Activated T-helper 1 cell treated with anti-CD3 and anti-CD28 coated beads, Interleukin-12 subunit alpha, Interleukin-12 subunit beta, Interleukin-2, Interleukin-4 antibody, amounts not matched to agents 30 ng/mL and 10 ng/mL and 1 ng/mL, durations not matched to agents 14 hours and 24 hours and 36 hours (primary cell): ENCODE measurements around the gene P4HB. TPM values are rescaled to one million over a fixed set of nuclear protein-coding genes. Genes with fewer than 3 reads are reported as not detected.
A peak's percentile ranks its signal among the peaks of the same experiment; 100 is the strongest.
"Not testable (repeated sequence)": the region's sequence is repeated elsewhere in the genome, so short reads cannot be mapped to it uniquely, and the experiment has no call there.

Experiments
- DNase-seq: peaks from one replicate; pipeline ENCODE4 v3.0.0; 2021; ENCODE audit warnings: low spot score
- H3K27ac Mint-ChIP-seq: one replicate; pipeline ENCODE4 v1.8.0; 2021; ENCODE audit warnings: mild to moderate bottlenecking, mixed read lengths
- H3K27me3 Mint-ChIP-seq: one replicate; pipeline ENCODE4 v1.8.0; 2022; ENCODE audit warnings: mild to moderate bottlenecking, moderate library complexity, mixed read lengths; ENCODE audit not compliant: insufficient read depth
- H3K36me3 Mint-ChIP-seq: one replicate; pipeline ENCODE4 v1.8.0; 2021; ENCODE audit warnings: low read depth, mixed read lengths
- H3K4me1 Mint-ChIP-seq: one replicate; pipeline ENCODE4 v1.8.0; 2021; ENCODE audit warnings: low read depth, mixed read lengths
- H3K4me3 Mint-ChIP-seq: one replicate; pipeline ENCODE4 v1.8.0; 2021; ENCODE audit warnings: mild to moderate bottlenecking, moderate library complexity, mixed read lengths
- H3K9me3 Mint-ChIP-seq: one replicate; pipeline ENCODE4 v1.8.0; 2021; ENCODE audit warnings: mixed read lengths
- intact Hi-C: fragments of 100-400 bp; cut with micrococcal nuclease; formaldehyde crosslinking; loops from one replicate; pipeline ENCODE4 v1.15.1; 2024
- total RNA-seq: library from RNA; stranded (reverse); gene quantifications from 2 replicates; pipeline ENCODE4 v1.2.3, GENCODE V29; 2022

P4HB gene
- total RNA-seq, 1 donor from 2014 or later, result 477 TPM

DNA sequence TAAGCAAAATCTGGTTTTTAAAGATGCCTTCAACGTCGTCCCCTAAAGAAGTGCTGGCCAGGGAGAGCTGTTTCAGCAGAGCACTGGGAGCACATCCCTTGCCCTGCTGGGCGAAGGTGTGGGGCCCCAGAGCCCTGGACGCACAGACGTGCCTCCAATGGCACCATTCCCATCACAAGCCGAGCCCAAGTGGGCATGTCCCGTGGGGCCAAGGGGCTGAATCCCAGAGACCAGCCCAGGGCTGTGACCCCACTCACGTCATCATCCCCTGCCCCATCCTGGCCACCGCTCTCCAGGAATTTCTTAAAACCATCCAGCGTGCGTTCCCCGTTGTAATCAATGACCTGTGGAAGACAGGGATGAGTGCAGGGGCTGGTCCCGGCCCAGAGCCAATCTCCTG is 15.4 kb downstream of the P4HB start:
- Mint-ChIP-seq H3K4me1 (no peaks in the 10 kb centered on the region), H3K9me3 (no peaks in the 10 kb centered on the region), H3K4me3 (no peak overlapping the region), H3K27ac (no peak overlapping the region), H3K27me3 (no peaks in the 10 kb centered on the region), H3K36me3 (peaks cover 20% of the 10 kb centered on the region)
- DNase-seq, result no peak
- intact Hi-C loops, result no loop called here

- Mint-ChIP-seq H3K4me3 (no peak overlapping the region), H3K27me3 (no peaks in the 10 kb centered on the region), H3K27ac (no peak overlapping the region), H3K9me3 (no peaks in the 10 kb centered on the region), H3K4me1 (no peaks in the 10 kb centered on the region), H3K36me3 (peaks cover 20% of the 10 kb centered on the region)
- intact Hi-C loops, result no loop called here
- DNase-seq, result no peak
Measured at GRCh38 chr17:81844327-81844851, 15.9 kb downstream of the P4HB start.

- H3K27me3 Mint-ChIP-seq, result no peaks in the 10 kb centered on the region
- H3K36me3 Mint-ChIP-seq, result peaks cover 20% of the 10 kb centered on the region
- no peak overlapping the region for H3K4me3 Mint-ChIP-seq
- DNase-seq, result no peak
- no peaks in the 10 kb centered on the region for H3K4me1 Mint-ChIP-seq
- intact Hi-C loops, result no loop called here
- H3K27ac Mint-ChIP-seq, result no peak overlapping the region
- no peaks in the 10 kb centered on the region for H3K9me3 Mint-ChIP-seq
Measured at GRCh38 chr17:81843713-81844326, 16.5 kb downstream of the P4HB start.

DNA sequence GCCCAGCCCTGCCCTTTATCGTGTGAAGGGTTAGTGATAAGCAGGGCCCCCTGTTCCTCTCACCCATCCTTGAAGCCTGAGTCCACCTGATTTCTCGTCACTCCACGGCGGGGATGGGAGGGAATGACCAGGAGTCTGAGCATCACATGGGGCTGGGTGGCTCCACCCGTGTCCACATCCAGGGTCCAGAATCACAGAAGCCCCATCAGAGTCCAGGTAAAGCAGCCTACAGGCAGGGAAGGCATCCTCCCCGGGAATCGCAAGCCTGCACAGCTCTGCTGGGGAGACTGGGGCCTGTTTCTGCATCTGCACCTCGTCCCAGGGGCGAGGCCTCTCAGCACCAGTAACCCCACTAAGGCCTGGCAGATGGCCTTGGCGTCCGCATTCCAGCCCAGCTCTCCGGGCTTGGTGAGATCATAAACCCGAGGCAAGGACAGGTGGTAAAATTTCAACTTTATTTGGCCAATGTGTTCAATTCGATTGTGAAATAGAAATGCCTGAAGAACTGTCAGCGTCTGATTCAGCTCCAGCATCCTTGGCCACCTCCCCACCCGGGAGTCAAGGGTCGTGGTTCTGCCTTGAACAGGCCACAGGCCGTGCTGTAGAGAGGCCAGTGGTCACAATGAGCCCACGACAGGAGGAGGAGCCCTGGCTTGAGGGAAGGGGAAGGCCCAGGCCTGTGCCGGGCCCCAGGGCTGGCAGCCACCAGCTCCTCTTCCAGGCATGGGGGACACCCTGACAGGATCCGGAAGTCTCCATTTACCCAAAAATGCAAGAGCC is 17.4 kb downstream of the P4HB start:
- Mint-ChIP-seq H3K27ac (no peak overlapping the region), H3K9me3 (no peaks in the 10 kb centered on the region), H3K4me3 (no peak overlapping the region), H3K4me1 (no peaks in the 10 kb centered on the region), H3K27me3 (no peaks in the 10 kb centered on the region), H3K36me3 (peaks cover 20% of the 10 kb centered on the region)
- DNase-seq, result no peak
- intact Hi-C loops, result no loop called here

DNA sequence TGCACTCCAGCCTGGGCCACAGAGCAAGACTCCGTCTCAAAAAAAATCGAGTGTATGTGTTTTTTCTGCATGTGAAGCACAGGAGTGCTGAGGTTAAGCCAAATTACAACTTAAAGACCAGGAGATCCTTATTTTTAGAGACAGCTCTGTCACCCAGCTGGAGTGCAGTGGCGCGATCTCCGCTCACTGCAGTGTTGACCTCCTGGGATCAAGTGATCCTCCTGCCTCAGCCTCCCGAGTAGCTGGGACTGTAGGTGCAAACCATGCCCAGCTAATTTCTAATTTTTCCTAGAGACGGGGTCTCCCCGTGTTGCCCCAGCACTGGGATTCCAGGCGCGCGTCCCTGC is 18.0 kb downstream of the P4HB start:
- no peaks in the 10 kb centered on the region for H3K4me1 Mint-ChIP-seq
- intact Hi-C loops, result no loop called here
- no peak for DNase-seq
- no peak overlapping the region for H3K27ac Mint-ChIP-seq
- H3K27me3 Mint-ChIP-seq, result no peaks in the 10 kb centered on the region
- H3K4me3 Mint-ChIP-seq, result no peak overlapping the region
- H3K36me3 Mint-ChIP-seq, result peaks cover 19% of the 10 kb centered on the region
- no peaks in the 10 kb centered on the region for H3K9me3 Mint-ChIP-seq

- H3K36me3 Mint-ChIP-seq, result peaks cover 17% of the 10 kb centered on the region
- intact Hi-C loops, result no loop called here
- H3K27me3 Mint-ChIP-seq, result no peaks in the 10 kb centered on the region
- H3K4me3 Mint-ChIP-seq, result no peak overlapping the region
- H3K9me3 Mint-ChIP-seq, result no peaks in the 10 kb centered on the region
- H3K27ac Mint-ChIP-seq, result no peak overlapping the region
- no peaks in the 10 kb centered on the region for H3K4me1 Mint-ChIP-seq
- DNase-seq, result no peak
Measured at GRCh38 chr17:81841866-81842265, 18.5 kb downstream of the P4HB start.

GRCh38 chr17:81840826-81841778 is 19.2 kb downstream of the P4HB start:
- H3K36me3 Mint-ChIP-seq, result peaks cover 14% of the 10 kb centered on the region
- H3K4me3 Mint-ChIP-seq, result no peak overlapping the region
- no peaks in the 10 kb centered on the region for H3K9me3 Mint-ChIP-seq
- no peaks in the 10 kb centered on the region for H3K4me1 Mint-ChIP-seq
- intact Hi-C loops, result no loop called here
- no peak overlapping the region for H3K27ac Mint-ChIP-seq
- no peaks in the 10 kb centered on the region for H3K27me3 Mint-ChIP-seq
- no peak for DNase-seq

DNA sequence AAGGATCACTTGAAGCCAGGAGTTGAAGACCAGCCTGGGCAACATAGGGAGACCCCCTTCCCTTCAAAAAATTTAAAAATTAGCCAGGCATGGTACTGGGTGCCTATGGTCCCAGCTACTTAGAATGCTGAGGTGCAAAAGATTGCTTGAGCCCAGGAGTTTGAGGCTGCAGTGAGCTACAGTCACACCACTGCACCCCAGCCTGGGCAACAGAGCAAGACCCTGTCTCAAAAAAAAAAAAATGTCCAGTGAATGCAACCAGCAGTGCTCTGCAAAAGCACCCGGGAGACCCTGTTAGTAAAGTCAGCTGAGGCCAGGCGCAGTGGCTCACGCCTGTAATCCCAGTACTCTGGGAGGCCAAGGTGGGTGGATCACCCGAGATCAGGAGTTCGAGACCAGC is 20.3 kb downstream of the P4HB start:
- H3K27me3 Mint-ChIP-seq, intact Hi-C loops, H3K27ac Mint-ChIP-seq, H3K4me1 Mint-ChIP-seq, H3K9me3 Mint-ChIP-seq, H3K4me3 Mint-ChIP-seq, DNase-seq: not testable (repeated sequence)
- H3K36me3 Mint-ChIP-seq, result peaks cover 13% of the 10 kb centered on the region

DNA sequence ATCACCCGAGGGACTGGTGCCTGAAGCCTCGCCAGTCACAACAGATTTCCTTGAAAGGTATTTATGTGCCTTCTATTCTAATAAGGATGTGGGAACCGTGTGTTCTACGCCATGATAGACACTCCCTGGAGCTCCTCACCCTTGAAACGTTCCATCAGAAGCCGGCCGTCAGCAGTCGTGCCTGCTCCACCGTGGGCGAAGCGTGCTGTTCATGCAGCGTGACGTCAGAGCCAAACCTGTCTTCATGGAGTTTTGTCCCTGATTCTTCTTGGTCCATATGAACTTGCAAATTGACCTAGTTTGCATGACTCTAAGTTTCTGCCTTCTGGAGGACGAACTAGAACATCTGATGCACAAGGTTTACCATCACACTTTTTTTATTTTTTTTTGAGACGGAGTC is 21.0 kb downstream of the P4HB start:
- intact Hi-C loops, result no loop called here
- H3K27ac Mint-ChIP-seq, result no peak overlapping the region
- peaks cover 7% of the 10 kb centered on the region for H3K36me3 Mint-ChIP-seq
- H3K4me3 Mint-ChIP-seq, result no peak overlapping the region
- DNase-seq, result no peak
- no peaks in the 10 kb centered on the region for H3K4me1 Mint-ChIP-seq
- H3K27me3 Mint-ChIP-seq, result no peaks in the 10 kb centered on the region
- H3K9me3 Mint-ChIP-seq, result no peaks in the 10 kb centered on the region

DNA sequence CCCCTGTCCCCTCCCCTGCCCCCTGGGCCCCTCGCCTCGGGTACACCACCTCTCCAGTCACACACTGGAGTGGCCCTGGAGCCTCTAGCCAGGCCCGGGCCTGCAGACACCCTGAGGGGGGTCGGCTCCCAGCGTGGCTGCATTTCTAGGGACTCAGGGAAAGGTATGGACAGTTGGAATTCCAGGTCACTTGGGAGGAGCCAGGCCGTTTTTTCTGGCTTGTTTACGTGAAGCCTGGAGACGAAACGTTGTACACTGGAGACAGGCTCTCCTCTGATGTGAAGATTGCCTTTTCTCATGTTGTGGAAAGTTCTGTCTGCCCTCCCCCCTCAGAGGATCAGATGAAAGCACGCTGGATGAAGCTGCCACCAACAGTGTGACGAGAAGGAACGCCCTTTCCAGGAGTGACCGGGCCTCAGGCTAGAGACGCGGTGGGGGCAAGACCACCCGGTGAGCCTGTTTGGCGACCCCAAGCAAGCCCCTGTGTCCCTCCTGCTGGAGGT is 21.5 kb downstream of the P4HB start:
- no peak for DNase-seq
- Mint-ChIP-seq H3K27me3 (no peaks in the 10 kb centered on the region), H3K9me3 (no peaks in the 10 kb centered on the region), H3K4me3 (no peak overlapping the region), H3K36me3 (peaks cover 5% of the 10 kb centered on the region), H3K27ac (no peak overlapping the region), H3K4me1 (no peaks in the 10 kb centered on the region)
- intact Hi-C loops, result no loop called here

DNA sequence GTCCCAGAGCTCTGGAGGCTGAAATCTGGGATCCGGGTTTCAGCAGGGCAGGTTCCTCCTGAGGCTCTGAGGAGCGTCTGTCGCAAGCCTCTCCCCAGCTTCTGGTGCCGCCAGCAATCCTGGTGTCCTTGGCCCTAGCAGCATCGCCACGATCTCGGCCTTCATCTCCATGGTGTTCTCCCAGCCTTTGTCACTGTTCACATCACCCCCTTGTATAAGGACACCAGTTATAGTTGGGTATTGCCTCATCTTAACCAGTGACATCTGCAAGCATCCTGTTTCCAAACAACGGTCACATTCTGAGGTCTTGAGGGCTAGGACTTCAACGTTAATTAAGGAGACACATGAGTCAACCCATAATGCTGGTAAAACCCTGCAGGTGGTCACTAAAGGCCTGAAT is 22.7 kb downstream of the P4HB start:
- H3K4me1 Mint-ChIP-seq, result peaks cover under 1% of the 10 kb centered on the region
- no peaks in the 10 kb centered on the region for H3K27me3 Mint-ChIP-seq
- no peak for DNase-seq
- H3K4me3 Mint-ChIP-seq, result no peak overlapping the region
- H3K36me3 Mint-ChIP-seq, result peaks cover 2% of the 10 kb centered on the region
- H3K9me3 Mint-ChIP-seq, result no peaks in the 10 kb centered on the region
- no peak overlapping the region for H3K27ac Mint-ChIP-seq
- intact Hi-C loops, result no loop called here

- Mint-ChIP-seq H3K27me3 (no peaks in the 10 kb centered on the region), H3K4me1 (peaks cover 16% of the 10 kb centered on the region), H3K9me3 (no peaks in the 10 kb centered on the region), H3K36me3 (peaks cover 4% of the 10 kb centered on the region), H3K27ac (peak within 1 kb of the TSS; percentile 77), H3K4me3 (peak within 1 kb of the TSS; percentile 85)
- no peak for DNase-seq
- intact Hi-C loops, result loop anchor here (5.0 kb wide), 1 partner anchor 37 kb away; the partner anchor contains the start of gene ARHGDIA
Measured at GRCh38 chr17:81834831-81835267, 25.5 kb downstream of the P4HB start, which contains the start of gene PPP1R27. Gene PPP1R27, minus strand, starts transcription at chr17:81835050. Its CDS starts 97 bp downstream, at chr17:81834953.
